Stimulated activated CD8-positive, alpha-beta memory T cell treated with anti-CD3 and anti-CD28 coated beads, Interleukin-4, amount 100 ng/mL, for 24 hours (primary cell): ENCODE measurements around the gene CT47A7.
"Not testable (repeated sequence)": the region's sequence is repeated elsewhere in the genome, so short reads cannot be mapped to it uniquely, and the experiment has no call there.

Experiments used
- DNase-seq: peaks from one replicate; pipeline ENCODE4 v3.0.0-alpha.2; 2020; ENCODE audit warnings: low read depth

The CT47A7 gene

GRCh38 chrX:120956500-120956899 is at the start of gene CT47A7:
CT47A7 (minus strand) TSS chrX:120956600; CDS start chrX:120956345, 255 bp downstream.
- not testable (repeated sequence) for DNase-seq

GRCh38 chrX:121000589-121000988 is 44.2 kb upstream of the CT47A7 start:
- DNase-seq: no peak

GRCh38 chrX:120999413-120999812 is 43.0 kb upstream of the CT47A7 start:
- DNase-seq: no peak

GRCh38 chrX:120985660-120986059 is 29.3 kb upstream of the CT47A7 start, which contains the start of gene CT47A1:
CT47A1 (minus strand) TSS chrX:120985760; CDS start chrX:120985529, 231 bp downstream.
- DNase-seq: not testable (repeated sequence)
